HEK293 (cell line): Measurements from ENCODE around the gene MPPE1.

ENCODE experiments used
- CTCF ChIP-seq: fragments of 450-650 bp; formaldehyde crosslinking; IDR thresholded peaks from 2 replicates; pipeline ENCODE4 v1.5.1; 2016; ENCODE audit warnings: missing biosample characterization, missing genetic modification characterization
- GLI2 ChIP-seq: fragments of 450-650 bp; formaldehyde crosslinking; IDR thresholded peaks from 2 replicates; pipeline ENCODE4; 2017; ENCODE audit warnings: missing biosample characterization, missing genetic modification characterization, low read depth, borderline replicate concordance
- INSM2 ChIP-seq: fragments of 450-650 bp; formaldehyde crosslinking; IDR thresholded peaks from 2 replicates; pipeline ENCODE4 v1.5.1; 2016; ENCODE audit warnings: missing biosample characterization, missing genetic modification characterization
- PATZ1 ChIP-seq: fragments of 450-650 bp; formaldehyde crosslinking; IDR thresholded peaks from 2 replicates; pipeline ENCODE4 v1.5.1; 2016; ENCODE audit warnings: missing biosample characterization, missing genetic modification characterization
- PBX3 ChIP-seq: sonication (generic); formaldehyde crosslinking; IDR thresholded peaks from 2 replicates; pipeline ENCODE4 v1.8.1; 2022; ENCODE audit warnings: mild to moderate bottlenecking, moderate library complexity, missing genetic modification reagents
- ZNF138 ChIP-seq: fragments of 450-650 bp; formaldehyde crosslinking; IDR thresholded peaks from 2 replicates; pipeline ENCODE4 v1.5.1; 2016; ENCODE audit warnings: missing biosample characterization, missing genetic modification characterization, borderline replicate concordance
- ZNF266 ChIP-seq: fragments of 450-650 bp; formaldehyde crosslinking; IDR thresholded peaks from 2 replicates; pipeline ENCODE4 v1.5.1; 2016; ENCODE audit warnings: missing biosample characterization, missing genetic modification characterization, low read depth
- ZNF335 ChIP-seq: fragments of 450-650 bp; formaldehyde crosslinking; conservative IDR thresholded peaks from 2 replicates; pipeline ENCODE4 v1.5.1; 2016; ENCODE audit warnings: missing biosample characterization, missing genetic modification characterization
- ZNF544 ChIP-seq: fragments of 450-650 bp; formaldehyde crosslinking; IDR thresholded peaks from 2 replicates; pipeline ENCODE4 v1.5.0; 2017; ENCODE audit warnings: missing biosample characterization, missing genetic modification characterization
- ZNF639 ChIP-seq: fragments of 450-650 bp; formaldehyde crosslinking; IDR thresholded peaks from 2 replicates; pipeline ENCODE4 v1.5.1; 2016; ENCODE audit warnings: missing biosample characterization, missing genetic modification characterization
- ZNF76 ChIP-seq: fragments of 450-650 bp; formaldehyde crosslinking; IDR thresholded peaks from 2 replicates; pipeline ENCODE4; 2016; ENCODE audit warnings: low read depth, missing biosample characterization, missing genetic modification characterization, borderline replicate concordance
- ZNF768 ChIP-seq: fragments of 450-650 bp; formaldehyde crosslinking; IDR thresholded peaks from 2 replicates; pipeline ENCODE4 v1.5.1; 2018; ENCODE audit warnings: missing biosample characterization, mild to moderate bottlenecking, missing genetic modification characterization
- ZSCAN5A ChIP-seq: fragments of 450-650 bp; formaldehyde crosslinking; IDR thresholded peaks from 2 replicates; pipeline ENCODE4 v1.5.1; 2016; ENCODE audit warnings: missing biosample characterization, missing genetic modification characterization

GRCh38 chr18:11862468-11863137, 45.5 kb downstream of the MPPE1 start:
- TF ChIP-seq ZSCAN5A (tag by site-specific recombination) (no peak), CTCF (tag by site-specific recombination) (no peak), ZNF138 (tag by site-specific recombination) (no peak), ZNF266 (tag by site-specific recombination) (no peak), ZNF335 (tag by site-specific recombination) (no peak), ZNF768 (tag by site-specific recombination) (no peak), ZNF76 (tag by site-specific recombination) (no peak), PATZ1 (tag by site-specific recombination) (no peak), ZNF639 (tag by site-specific recombination) (no peak), INSM2 (tag by site-specific recombination) (no peak), ZNF544 (tag by site-specific recombination) (no peak), GLI2 (tag by site-specific recombination) (no peak), PBX3 (CRISPR knock-in tag) (no peak)
